Uterus (tissue), 4 donors: ENCODE data around the gene VWA8. TPM values are rescaled to one million over a fixed set of nuclear protein-coding genes. Genes with fewer than 3 reads are reported as not detected.

Source experiments
- DNase-seq, 2 donors: peaks; one replicate each; pipeline ENCODE4 v3.0.0-alpha.2; 2019 to 2020
- H3K27ac ChIP-seq, 2 donors: fragments of 200-600 bp; sonication (generic); 1 replicate in 1 of 2; 2 replicates in 1 of 2; pipeline ENCODE4 v1.5.1; 2016 to 2018
- H3K27me3 ChIP-seq, 2 donors: fragments of 200-600 bp; sonication (generic); one replicate each; pipeline ENCODE4 v1.5.1; 2018 to 2019; ENCODE audit warnings: control low read depth in 1 of 2
- H3K36me3 ChIP-seq, 2 donors: fragments of 200-600 bp; sonication (generic); one replicate each; pipeline ENCODE4 v1.5.1; 2019; ENCODE audit warnings: control low read depth in 1 of 2
- H3K4me1 ChIP-seq, 2 donors: fragments of 200-600 bp; sonication (generic); one replicate each; pipeline ENCODE4 v1.5.1; 2018 to 2019; ENCODE audit warnings: control low read depth in 1 of 2
- H3K4me3 ChIP-seq, 2 donors: fragments of 200-600 bp; sonication (generic); 1 replicate in 1 of 2; 2 replicates in 1 of 2; pipeline ENCODE4 v1.5.1; 2018 to 2019; ENCODE audit warnings: mild to moderate bottlenecking in 1 of 2
- H3K9me3 ChIP-seq, 2 donors: fragments of 200-600 bp; sonication (generic); one replicate each; pipeline ENCODE4 v1.5.1; 2019; ENCODE audit warnings: control low read depth in 1 of 2
- CTCF ChIP-seq, 4 experiments: fragments of 200-600 bp in 2 of 4; fragments of 450-650 bp in 2 of 4; sonication (generic) in 2 of 4; IDR thresholded peaks; one replicate each; pipeline ENCODE4 v1.5.1; 2016 to 2019; ENCODE audit warnings: antibody characterized with exemption in 4 of 4, mild to moderate bottlenecking in 2 of 4, moderate library complexity in 1 of 4
- POLR2A ChIP-seq, 2 donors: fragments of 450-650 bp; IDR thresholded peaks; one replicate each; pipeline ENCODE4 v1.6.1; 2016; ENCODE audit warnings: antibody characterized with exemption in 2 of 2, mild to moderate bottlenecking in 1 of 2, moderate library complexity in 1 of 2
- intact Hi-C: fragments of 100-400 bp; cut with DNase I; formaldehyde crosslinking; loops from one replicate; pipeline ENCODE4 v1.15.1; 2023; ENCODE audit warnings: low total_unique reads
- total RNA-seq, 4 donors: library from RNA; depleted of rRNA in 3 of 4; stranded (reverse); fragments of >200 nt in 3 of 4; gene quantifications; one replicate each; pipeline versions ENCODE4 v1.1.0 to v1.2.4, GENCODE V29; 2014 to 2023
- donor health status: DM: yes; HTN: yes; CAD: no.

The VWA8 gene
- 10 to 100 TPM; 25.6 to 59.7 (median 37.5) TPM for total RNA-seq

- Histone ChIP-seq H3K4me1 (peaks cover 0 to 4% of the 10 kb centered on the region in 2 donors), H3K4me3 (peak within 1 kb of the TSS; percentile 49 to 62), H3K27me3 (no peaks in the 10 kb centered on the region), H3K36me3 (no peaks in the 10 kb centered on the region), H3K9me3 (no peaks in the 10 kb centered on the region), H3K27ac (peak within 1 kb of the TSS; percentile 83 to 90)
- intact Hi-C loops: no loop called here
- TF ChIP-seq CTCF (IDR thresholded peaks at IDR 0.05): no peak
- TF ChIP-seq POLR2A (IDR thresholded peaks at IDR 0.05): peak in 1 of 2 donors; percentile 27
- peak; percentile 66 to 75 for DNase-seq
Observed at GRCh38 chr13:41960637-41961465, at the start of gene VWA8. TSS of gene VWA8 (minus strand) at chr13:41961109. CDS start at chr13:41961015, 94 bp downstream.

- no peak overlapping the region for H3K4me3 ChIP-seq
- intact Hi-C loops: no loop called here
- no peaks in the 10 kb centered on the region for H3K27me3 ChIP-seq
- H3K9me3 ChIP-seq: no peaks in the 10 kb centered on the region
- H3K27ac ChIP-seq: no peak overlapping the region
- DNase-seq: no peak
- H3K4me1 ChIP-seq: no peaks in the 10 kb centered on the region
- no peaks in the 10 kb centered on the region for H3K36me3 ChIP-seq
- TF ChIP-seq POLR2A (IDR thresholded peaks at IDR 0.05): no peak
- no peak for TF ChIP-seq CTCF (IDR thresholded peaks at IDR 0.05)
Observed at GRCh38 chr13:42009057-42009456, 48.1 kb upstream of the VWA8 start.

GRCh38 chr13:42007844-42008243, 46.9 kb upstream of the VWA8 start:
- Histone ChIP-seq H3K4me1 (no peaks in the 10 kb centered on the region), H3K9me3 (no peaks in the 10 kb centered on the region), H3K4me3 (no peak overlapping the region), H3K27ac (peak overlapping the region; percentile 52 to 54), H3K27me3 (no peaks in the 10 kb centered on the region), H3K36me3 (no peaks in the 10 kb centered on the region)
- no peak for DNase-seq
- no peak for TF ChIP-seq CTCF (IDR thresholded peaks at IDR 0.05)
- TF ChIP-seq POLR2A (IDR thresholded peaks at IDR 0.05): no peak
- intact Hi-C loops: no loop called here

- H3K27ac ChIP-seq: peak overlapping the region; percentile 63 to 67
Observed at GRCh38 chr13:42002066-42002465, 41.2 kb upstream of the VWA8 start.

More at GRCh38 chr13:42002066-42002465, 41.2 kb upstream of the VWA8 start:
- Histone ChIP-seq H3K36me3 (no peaks in the 10 kb centered on the region), H3K9me3 (no peaks in the 10 kb centered on the region), H3K4me1 (no peaks in the 10 kb centered on the region), H3K4me3 (no peak overlapping the region), H3K27me3 (no peaks in the 10 kb centered on the region)
- no peak for TF ChIP-seq POLR2A (IDR thresholded peaks at IDR 0.05)
- no peak for TF ChIP-seq CTCF (IDR thresholded peaks at IDR 0.05)
- no peak for DNase-seq
- intact Hi-C loops: no loop called here
